ENCODE data around the gene LMF1. TPM values are rescaled to one million over a fixed set of nuclear protein-coding genes. Genes with fewer than 3 reads are reported as not detected.

The LMF1 gene
- total and polyA plus RNA-seq, 2 of the 13 experiments (the other 11 are each of a cell fraction or from before 2014, with no cell fraction given) = 6.8 to 8.5 TPM

- Histone ChIP-seq H3K27ac (ENCODE audit: extremely low read length, insufficient read depth, low read length) (no peak overlapping the region), H3K27me3 (ENCODE audit: control insufficient read depth in 1 of 2, insufficient read depth in 2 of 2, low read length in 2 of 2) (no peaks in the 10 kb centered on the region), H2AFZ (ENCODE audit: low read length) (no peak overlapping the region), H3K4me3 (replicated peaks in 1 of 3; ENCODE audit: insufficient read depth in 1 of 3, low read depth in 2 of 3, low read length in 3 of 3) (no peak overlapping the region), H4K20me1 (ENCODE audit: insufficient read depth, low read length) (no peaks in the 10 kb centered on the region), H3K9me3 (ENCODE audit: low read length) (peaks cover 6% of the 10 kb centered on the region), H3K79me2 (ENCODE audit: insufficient read depth, low read length) (no peaks in the 10 kb centered on the region), H3K4me1 (ENCODE audit: insufficient read depth, low read length) (no peaks in the 10 kb centered on the region), H3K4me2 (ENCODE audit: low read depth, low read length) (no peak overlapping the region), H3K36me3 (replicated peaks in 1 of 2; ENCODE audit: control insufficient read depth in 1 of 2, insufficient read depth in 2 of 2, low read length in 2 of 2) (0 out of 5 replicates have a peak, but pooled peaks cover 0 to 3% of the 10 kb centered on the region in 2 experiments), H3K9ac (ENCODE audit: insufficient read depth, low read depth, low read length) (no peak overlapping the region)
- BruUV-seq (replicated peaks) = no TSS peak
- POLR2A ChIA-PET = no interaction called here
- in situ Hi-C loops (cut with HindIII; ENCODE audit: extremely low pct_ligation_motif_present, low pct_unique_long_range_greater_than_20kb) = no loop called here
- 93% methylated on average over 5 of the region's 8 CpGs for WGBS (ENCODE audit: low lambda C conversion rate)
- CTCF ChIA-PET (ENCODE audit: low intra/inter-chr PET ratio, low total read pairs) = no interaction called here
- ATAC-seq (no peak), DNase-seq (ENCODE audit: low spot score) (no peak), FAIRE-seq (no peak)
- TF ChIP-seq PHF8 (CRISPR knock-in tag; IDR thresholded peaks at IDR 0.05) (no peak), ISX (CRISPR knock-in tag; conservative IDR thresholded peaks at IDR 0.05) (no peak), ZNF598 (CRISPR knock-in tag; IDR thresholded peaks at IDR 0.05; ENCODE audit: borderline replicate concordance) (no peak), KDM5A (IDR thresholded peaks at IDR 0.05; ENCODE audit: borderline replicate concordance, low read length) (no peak), MED1 (CRISPR knock-in tag; IDR thresholded peaks at IDR 0.05) (no peak), ZNF768 (CRISPR knock-in tag; IDR thresholded peaks at IDR 0.05) (no peak), FOXJ3 (CRISPR knock-in tag; IDR thresholded peaks at IDR 0.05; ENCODE audit: borderline replicate concordance) (no peak), BHLHE40 (IDR thresholded peaks at IDR 0.05; ENCODE audit: low read length) (no peak), NFAT5 (CRISPR knock-in tag; IDR thresholded peaks at IDR 0.05) (no peak), KDM4B (CRISPR knock-in tag; IDR thresholded peaks at IDR 0.05) (no peak), ZNF776 (CRISPR knock-in tag; IDR thresholded peaks at IDR 0.05) (no peak), ESRRA (CRISPR knock-in tag; IDR thresholded peaks at IDR 0.05; ENCODE audit: low read depth) (no peak), GTF3A (CRISPR knock-in tag; conservative IDR thresholded peaks at IDR 0.05) (no peak), ZNF367 (CRISPR knock-in tag; IDR thresholded peaks at IDR 0.05; ENCODE audit: borderline replicate concordance) (no peak)
- TF ChIP-seq, protein P1, sequence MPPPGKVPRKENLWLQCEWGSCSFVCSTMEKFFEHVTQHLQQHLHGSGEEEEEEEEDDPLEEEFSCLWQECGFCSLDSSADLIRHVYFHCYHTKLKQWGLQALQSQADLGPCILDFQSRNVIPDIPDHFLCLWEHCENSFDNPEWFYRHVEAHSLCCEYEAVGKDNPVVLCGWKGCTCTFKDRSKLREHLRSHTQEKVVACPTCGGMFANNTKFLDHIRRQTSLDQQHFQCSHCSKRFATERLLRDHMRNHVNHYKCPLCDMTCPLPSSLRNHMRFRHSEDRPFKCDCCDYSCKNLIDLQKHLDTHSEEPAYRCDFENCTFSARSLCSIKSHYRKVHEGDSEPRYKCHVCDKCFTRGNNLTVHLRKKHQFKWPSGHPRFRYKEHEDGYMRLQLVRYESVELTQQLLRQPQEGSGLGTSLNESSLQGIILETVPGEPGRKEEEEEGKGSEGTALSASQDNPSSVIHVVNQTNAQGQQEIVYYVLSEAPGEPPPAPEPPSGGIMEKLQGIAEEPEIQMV (CRISPR knock-in tag; IDR thresholded peaks at IDR 0.05; ENCODE audit: low read depth) = no peak
- TF ChIP-seq, protein P2, sequence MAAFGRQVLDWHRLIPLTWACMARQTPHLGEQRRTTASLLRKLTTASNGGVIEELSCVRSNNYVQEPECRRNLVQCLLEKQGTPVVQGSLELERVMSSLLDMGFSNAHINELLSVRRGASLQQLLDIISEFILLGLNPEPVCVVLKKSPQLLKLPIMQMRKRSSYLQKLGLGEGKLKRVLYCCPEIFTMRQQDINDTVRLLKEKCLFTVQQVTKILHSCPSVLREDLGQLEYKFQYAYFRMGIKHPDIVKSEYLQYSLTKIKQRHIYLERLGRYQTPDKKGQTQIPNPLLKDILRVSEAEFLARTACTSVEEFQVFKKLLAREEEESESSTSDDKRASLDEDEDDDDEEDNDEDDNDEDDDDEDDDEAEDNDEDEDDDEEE (CRISPR knock-in tag; IDR thresholded peaks at IDR 0.05) = no peak
- intact Hi-C loops (cut with micrococcal nuclease; ENCODE audit: unreplicated experiment) = no loop called here
Observed at GRCh38 chr16:946048-946395, 24.8 kb downstream of the LMF1 start.

Measured in HepG2 (cell line).